ENCODE measurements around the gene TFF2.

The TFF2 gene

GRCh38 chr21:42346866-42347600, 3.8 kb downstream of the TFF2 start:
- no peak overlapping the region for H3K4me3 ChIP-seq (ENCODE audit: low read depth, low read length)
- TF ChIP-seq CTCF (IDR thresholded peaks at IDR 0.05; ENCODE audit: borderline replicate concordance, insufficient read depth, low read depth, low read length) = no peak

- TF ChIP-seq CTCF (IDR thresholded peaks at IDR 0.05; ENCODE audit: borderline replicate concordance, insufficient read depth, low read depth, low read length) = no peak
- H3K4me3 ChIP-seq (ENCODE audit: low read depth, low read length) = no peak overlapping the region
Observed at GRCh38 chr21:42346441-42346840, 4.4 kb downstream of the TFF2 start.

- TF ChIP-seq CTCF (IDR thresholded peaks at IDR 0.05; ENCODE audit: borderline replicate concordance, insufficient read depth, low read depth, low read length) = no peak
- H3K4me3 ChIP-seq (ENCODE audit: low read depth, low read length) = no peak overlapping the region
Observed at GRCh38 chr21:42344631-42345030, 6.2 kb downstream of the TFF2 start.

GRCh38 chr21:42343963-42344510, 6.8 kb downstream of the TFF2 start:
- no peak overlapping the region for H3K4me3 ChIP-seq (ENCODE audit: low read depth, low read length)
- no peak for TF ChIP-seq CTCF (IDR thresholded peaks at IDR 0.05; ENCODE audit: borderline replicate concordance, insufficient read depth, low read depth, low read length)

GRCh38 chr21:42343556-42343955, 7.2 kb downstream of the TFF2 start:
- TF ChIP-seq CTCF (IDR thresholded peaks at IDR 0.05; ENCODE audit: borderline replicate concordance, insufficient read depth, low read depth, low read length) = no peak
- no peak overlapping the region for H3K4me3 ChIP-seq (ENCODE audit: low read depth, low read length)

GRCh38 chr21:42343101-42343500, 7.7 kb downstream of the TFF2 start:
- no peak overlapping the region for H3K4me3 ChIP-seq (ENCODE audit: low read depth, low read length)
- no peak for TF ChIP-seq CTCF (IDR thresholded peaks at IDR 0.05; ENCODE audit: borderline replicate concordance, insufficient read depth, low read depth, low read length)

Measured in GM12875 (cell line).